Superior temporal gyrus (tissue), 1 donor: ENCODE data around the gene LMNB1.
A peak's percentile ranks its signal among the peaks of the same experiment; 100 is the strongest.
"Not testable (repeated sequence)": the region's sequence is repeated elsewhere in the genome, so short reads cannot be mapped to it uniquely, and the experiment has no call there.

Experiments
- DNase-seq: peaks from one replicate; pipeline ENCODE4 v3.0.0-alpha.2; 2016; ENCODE audit errors: extremely low spot score

Gene LMNB1

DNA sequence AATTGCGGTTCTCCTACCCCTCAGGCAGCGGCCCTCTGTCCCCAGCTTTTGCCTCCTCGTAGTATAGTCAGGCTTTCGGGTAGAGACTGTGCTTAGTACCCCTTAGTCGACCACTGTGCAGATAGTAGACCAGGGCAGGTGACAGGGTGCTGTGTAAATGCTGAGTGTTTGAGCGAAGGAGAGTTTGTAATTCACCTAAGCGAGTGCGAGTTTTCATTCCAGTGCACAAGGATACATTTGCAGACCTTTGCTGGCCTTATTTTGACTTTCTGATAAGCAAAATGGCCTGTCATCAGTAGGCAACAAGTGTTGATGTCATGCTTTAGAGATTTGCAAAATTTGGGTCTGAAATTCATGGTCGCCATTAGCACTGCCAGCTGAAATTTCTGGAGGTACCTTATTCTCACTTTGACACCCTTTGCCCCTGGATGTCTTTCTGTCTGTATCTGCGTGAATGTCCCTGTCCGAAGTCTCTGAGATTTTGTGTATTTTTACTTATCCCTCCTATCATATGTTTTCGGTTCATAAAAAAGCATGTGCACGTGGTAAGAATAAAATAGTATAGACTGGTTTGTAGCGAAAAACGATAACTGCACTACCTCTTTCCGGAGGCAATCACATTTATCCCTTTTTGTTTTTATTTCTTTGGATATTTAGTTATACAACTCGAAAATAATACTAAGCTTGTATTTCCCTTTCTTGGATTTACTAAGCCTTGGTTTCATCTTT, 1.9 kb downstream of the LMNB1 start:
- no peak for DNase-seq

GRCh38 chr5:126780165-126780827, 3.4 kb downstream of the LMNB1 start:
- DNase-seq, result peak; percentile 85

- DNase-seq, result not testable (repeated sequence)
Observed at GRCh38 chr5:126788409-126788808, 11.5 kb downstream of the LMNB1 start.

GRCh38 chr5:126793097-126793496, 16.2 kb downstream of the LMNB1 start:
- DNase-seq, result no peak

GRCh38 chr5:126793648-126794047, 16.7 kb downstream of the LMNB1 start:
- DNase-seq, result not testable (repeated sequence)

DNA sequence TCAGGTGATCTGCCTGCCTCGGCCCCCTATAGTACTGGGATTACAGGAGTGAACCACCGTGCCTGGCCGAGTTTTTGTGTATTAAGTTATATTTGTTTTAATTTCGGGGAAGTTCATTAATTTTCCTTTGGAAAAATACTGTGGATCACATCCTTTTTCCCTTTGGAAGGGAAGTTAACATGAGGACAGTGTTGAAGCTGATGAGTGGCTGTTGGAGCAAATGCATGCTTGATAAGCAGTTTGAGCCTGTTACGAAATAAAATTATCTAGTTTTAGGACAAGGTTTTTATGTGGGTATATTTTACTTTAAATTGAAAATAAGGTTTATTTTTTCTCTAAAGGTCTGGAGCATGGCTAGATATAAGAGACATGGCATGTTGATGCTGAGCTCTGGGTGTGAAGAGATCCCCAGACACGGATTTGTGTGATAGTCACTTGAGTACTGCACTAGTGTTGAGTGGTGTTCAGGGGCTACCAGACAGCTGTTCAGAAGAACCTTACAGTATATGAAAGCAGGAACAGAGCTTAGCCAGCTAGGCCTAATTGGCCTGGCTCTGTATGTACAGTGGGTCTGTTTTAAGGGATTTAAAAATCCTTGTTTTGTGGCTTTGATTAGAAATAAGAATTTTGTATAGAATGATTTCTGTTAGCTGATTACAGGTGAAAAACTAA, 17.4 kb downstream of the LMNB1 start:
- no peak for DNase-seq

- no peak for DNase-seq
Observed at GRCh38 chr5:126799780-126800179, 22.8 kb downstream of the LMNB1 start.

DNA sequence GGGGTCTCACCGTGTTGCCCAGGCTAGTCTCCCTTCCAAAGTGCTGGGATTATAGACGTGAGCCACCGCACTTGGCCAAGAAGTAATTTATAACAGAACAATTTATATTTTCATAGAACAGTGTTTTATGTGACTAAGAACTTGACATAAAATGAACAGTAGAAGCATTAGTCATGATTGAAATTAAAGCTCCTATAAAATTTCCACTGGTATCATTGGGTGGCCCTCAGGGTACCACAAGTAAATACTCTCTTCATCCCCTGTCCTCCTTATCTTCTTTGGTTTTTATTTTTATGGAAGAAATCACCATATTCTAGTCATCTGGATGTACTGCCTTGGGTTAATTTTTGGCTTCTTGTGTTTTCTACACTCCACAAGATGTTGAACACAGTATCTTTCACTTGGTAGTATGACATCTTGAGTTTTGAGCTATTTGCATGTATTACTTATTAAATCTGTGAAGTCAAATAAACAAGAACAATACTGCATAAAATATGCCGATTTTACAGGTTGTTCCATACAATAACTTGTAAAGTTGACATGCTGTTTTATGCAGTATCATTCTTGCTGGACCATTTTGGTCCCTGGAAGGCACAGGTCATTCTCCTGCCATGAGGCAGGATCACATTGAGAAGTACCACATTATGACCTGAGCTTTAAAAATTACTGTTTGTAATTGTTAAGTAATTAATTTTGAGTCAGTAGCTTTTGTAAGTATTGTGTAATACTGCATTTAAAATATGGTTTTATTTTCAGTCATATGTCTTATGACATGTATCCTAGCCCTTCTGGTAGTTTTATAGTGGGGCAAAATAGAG, 24.4 kb downstream of the LMNB1 start:
- DNase-seq, result no peak

DNA sequence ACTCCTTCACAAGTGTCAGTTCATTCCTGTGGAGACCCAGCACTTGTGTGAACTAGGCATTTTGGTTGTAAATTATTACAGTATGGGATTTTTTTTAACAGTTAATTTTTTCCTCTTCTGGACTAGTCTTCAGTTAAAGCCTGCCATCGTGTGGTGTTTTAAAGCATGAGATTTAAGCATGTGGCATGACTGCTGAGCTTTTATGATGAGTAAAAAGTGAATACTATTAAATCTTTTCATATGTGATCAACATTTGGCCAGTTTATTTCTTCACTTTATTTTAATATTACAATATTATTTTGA, 25.0 kb downstream of the LMNB1 start:
- DNase-seq, result peak; percentile 58

DNA sequence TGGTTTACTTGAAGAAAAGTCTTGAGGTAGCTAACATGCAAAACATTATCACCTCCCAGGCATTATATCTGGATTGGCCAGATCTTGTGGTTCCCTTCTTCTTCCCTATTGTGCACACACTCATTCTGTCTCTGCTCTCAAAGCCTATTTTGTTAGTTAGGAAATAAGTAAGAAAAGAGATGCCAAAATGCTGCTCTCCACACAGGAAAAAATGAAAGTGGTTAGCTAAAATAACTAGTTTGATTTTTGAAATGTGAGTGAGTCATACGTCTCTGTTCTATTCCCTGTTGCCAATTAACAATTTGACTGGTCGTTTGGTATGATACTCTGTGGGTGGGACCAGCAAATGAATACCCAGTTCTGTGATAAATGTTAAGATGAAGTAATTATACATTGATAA, 28.1 kb downstream of the LMNB1 start:
- DNase-seq, result no peak

- peak; percentile 59 for DNase-seq
Observed at GRCh38 chr5:126808521-126808988, 31.6 kb downstream of the LMNB1 start.

- DNase-seq, result no peak
Observed at GRCh38 chr5:126809916-126810315, 33.0 kb downstream of the LMNB1 start.

GRCh38 chr5:126810596-126811380, 33.9 kb downstream of the LMNB1 start:
- no peak for DNase-seq

DNA sequence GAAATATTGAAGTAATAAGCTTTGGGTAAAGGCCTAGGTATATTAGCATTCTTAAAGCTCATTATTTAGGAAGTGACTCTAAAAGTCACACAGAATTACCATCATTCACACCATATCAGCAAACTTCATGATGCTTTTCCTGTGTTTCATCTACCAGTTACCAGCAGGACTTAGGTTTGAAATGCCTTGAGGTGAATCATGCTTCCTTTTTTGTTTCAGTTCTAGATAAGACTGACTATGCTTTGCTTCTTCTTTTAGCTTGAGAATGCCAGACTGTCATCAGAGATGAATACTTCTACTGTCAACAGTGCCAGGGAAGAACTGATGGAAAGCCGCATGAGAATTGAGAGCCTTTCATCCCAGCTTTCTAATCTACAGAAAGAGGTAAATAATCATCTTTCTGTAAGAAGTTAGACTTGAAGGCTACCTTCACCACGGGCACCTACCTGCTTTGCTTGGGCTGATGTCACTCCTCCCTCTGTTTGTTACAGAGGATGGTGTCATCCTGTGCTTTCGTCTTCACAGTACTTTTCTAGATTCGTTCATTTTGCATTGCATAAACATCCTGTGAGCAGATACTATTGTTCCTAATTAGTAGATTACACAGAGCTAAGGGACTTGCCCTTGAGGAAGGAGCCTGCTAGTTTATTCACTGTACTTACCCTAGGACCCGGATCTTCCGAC, 34.7 kb downstream of the LMNB1 start:
- DNase-seq, result peak; percentile 35

GRCh38 chr5:126812199-126812570, 35.2 kb downstream of the LMNB1 start:
- DNase-seq, result no peak

GRCh38 chr5:126813799-126814198, 36.9 kb downstream of the LMNB1 start:
- DNase-seq, result not testable (repeated sequence)

- no peak for DNase-seq
Observed at GRCh38 chr5:126814721-126815404, 37.9 kb downstream of the LMNB1 start.

- no peak for DNase-seq
Observed at GRCh38 chr5:126816649-126817048, 39.7 kb downstream of the LMNB1 start.

- no peak for DNase-seq
Observed at GRCh38 chr5:126818736-126819135, 41.8 kb downstream of the LMNB1 start.

DNA sequence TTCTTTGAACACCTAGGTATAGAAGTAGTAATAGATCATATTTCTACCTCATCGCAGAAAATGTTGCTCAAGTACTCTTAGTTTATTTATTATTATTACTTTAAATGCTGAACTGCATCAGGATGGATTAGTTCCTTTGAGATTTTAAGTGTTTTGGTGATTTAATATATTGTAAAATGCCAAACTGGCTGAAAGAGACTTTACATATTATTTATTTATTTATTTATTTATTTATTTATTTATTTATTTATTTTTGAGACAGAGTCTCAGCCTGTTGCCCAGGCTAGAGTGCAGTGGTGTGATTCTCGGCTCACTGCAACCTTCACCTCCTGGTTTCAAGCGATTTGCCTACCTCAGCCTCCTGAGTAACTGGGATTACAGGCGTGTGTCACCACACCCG, 42.3 kb downstream of the LMNB1 start:
- no peak for DNase-seq
